Right ventricle myocardium inferior (tissue), 1 donor: ENCODE data around the gene MAGED1. TPM values are rescaled to one million over a fixed set of nuclear protein-coding genes. Genes with fewer than 3 reads are reported as not detected.
"Not testable (repeated sequence)": the region's sequence is repeated elsewhere in the genome, so short reads cannot be mapped to it uniquely, and the experiment has no call there.

Experiments used
- ATAC-seq: fragments of 200-7000 bp; cut with Tn5 transposase; one replicate; pipeline ENCODE4 v1.9.1; 2020; ENCODE audit warnings: mild to moderate bottlenecking, moderate library complexity
- DNase-seq: peaks from one replicate; pipeline ENCODE4 v3.0.0; 2021; ENCODE audit errors: missing footprints
- intact Hi-C: fragments of 100-400 bp; cut with DNase I; formaldehyde crosslinking; loops from one replicate; pipeline ENCODE4 v1.11.0; 2022
- total RNA-seq: library from RNA; stranded (reverse); fragmentation: NEBNext Ultra II Directional; extraction: Animal tissue kit (Norgen Biotek cat#: 25700); gene quantifications from one replicate; pipeline ENCODE4 v1.2.1, GENCODE V29; 2021
- donor health status: DM: no; HTN: yes; CAD: no; lungs with severe emphysema.

Gene MAGED1
- total RNA-seq, 1 donor from 2014 or later: 56.4 TPM

DNA sequence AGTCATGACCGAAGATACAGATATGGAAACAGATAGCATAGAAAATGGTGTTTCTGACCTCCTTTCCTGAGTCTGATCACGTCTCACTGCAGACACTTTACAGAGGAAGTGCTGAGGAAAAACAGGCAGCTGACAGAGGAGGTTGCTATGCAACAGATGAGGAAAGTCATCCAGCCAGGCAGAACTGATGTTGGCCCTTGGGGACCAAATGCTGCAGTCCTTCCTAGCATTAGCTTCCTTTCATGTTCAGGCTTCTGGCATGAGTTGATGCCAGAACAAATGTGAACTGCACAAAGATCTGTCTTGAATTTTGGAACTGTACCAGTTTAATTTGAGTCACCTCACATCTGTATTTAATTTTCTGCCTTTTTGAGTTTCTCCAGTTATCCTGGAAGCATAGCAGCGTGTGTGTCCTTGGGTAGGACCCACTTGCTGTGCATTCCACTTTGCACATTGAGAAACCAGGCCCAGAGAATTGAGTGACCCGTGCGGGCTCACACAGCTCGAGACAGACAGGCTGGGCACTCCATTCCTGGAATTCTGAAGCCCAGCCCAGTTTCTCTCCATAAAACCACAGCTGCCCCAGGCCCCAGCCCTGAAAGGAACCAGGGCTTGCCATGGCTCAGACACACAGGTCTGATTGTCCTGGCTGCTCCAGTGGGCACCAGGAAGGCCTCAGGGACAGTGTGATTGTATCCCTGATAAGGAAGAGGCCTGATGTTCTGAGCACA lies 1.4 kb upstream of the MAGED1 start:
- peak; percentile 63 for ATAC-seq
- intact Hi-C loops: loop anchor here (2.0 kb wide), 1 partner anchor 369 kb away; no protein-coding TSS in a partner anchor

GRCh38 chrX:51893931-51894696 lies 691 bp downstream of the MAGED1 start:
- peak; percentile 4 for ATAC-seq
- no peak for DNase-seq
- intact Hi-C loops: loop anchor here (2.0 kb wide), 1 partner anchor 367 kb away; no protein-coding TSS in a partner anchor

More for the DNA sequence above, 1.4 kb upstream of the MAGED1 start:
- DNase-seq: no peak

- intact Hi-C loops: no loop called here
- no peak for DNase-seq
- ATAC-seq: no peak
Observed at GRCh38 chrX:51894697-51895336, 1.4 kb downstream of the MAGED1 start.

DNA sequence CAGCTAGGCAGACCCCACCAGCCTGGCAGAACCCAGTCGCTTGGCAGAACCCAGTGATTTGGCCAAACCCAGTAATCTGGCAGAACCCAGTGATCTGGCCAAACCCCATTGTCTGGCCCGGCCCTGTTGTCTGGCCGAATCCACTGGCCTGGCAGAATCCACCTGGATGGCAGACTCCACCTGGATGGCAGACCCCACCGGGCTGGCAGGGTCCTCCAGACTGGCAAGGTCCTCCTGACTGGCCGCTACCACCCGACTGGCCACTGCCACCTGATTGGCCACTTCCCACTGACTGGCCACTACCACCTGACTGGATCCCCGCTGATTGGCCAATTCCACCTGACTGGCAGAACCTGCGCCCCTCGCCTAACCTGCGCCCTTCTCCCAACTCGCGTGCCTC lies 3.2 kb downstream of the MAGED1 start:
- ATAC-seq (no peak), DNase-seq (no peak)
- intact Hi-C loops: no loop called here

DNA sequence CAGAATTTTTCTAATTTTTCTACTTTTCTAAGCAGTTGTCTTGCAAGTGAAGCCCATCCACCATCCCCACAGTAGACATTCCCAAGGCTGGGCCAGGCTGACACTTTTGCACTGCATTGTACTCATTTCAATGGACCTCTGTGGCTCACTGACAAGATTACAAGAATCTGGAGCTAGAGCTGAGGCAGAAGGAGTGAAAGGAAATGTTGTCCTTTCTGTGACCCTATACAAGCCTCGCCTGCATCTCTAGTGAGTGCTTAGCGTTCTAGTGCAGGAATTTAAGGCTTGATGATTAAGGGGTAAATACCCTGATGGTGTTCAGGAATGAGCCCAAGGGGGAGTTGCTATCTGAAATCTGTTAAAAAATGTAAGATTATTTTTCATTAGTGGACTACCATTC lies 6.3 kb downstream of the MAGED1 start:
- no peak for ATAC-seq
- DNase-seq: no peak
- intact Hi-C loops: no loop called here

GRCh38 chrX:51902510-51903050 lies 9.2 kb downstream of the MAGED1 start:
- intact Hi-C loops: no loop called here
- no peak for ATAC-seq
- DNase-seq: no peak

GRCh38 chrX:51905152-51905551 lies 11.7 kb downstream of the MAGED1 start:
- ATAC-seq, DNase-seq, intact Hi-C loops: not testable (repeated sequence)

- intact Hi-C loops: no loop called here
- ATAC-seq (no peak), DNase-seq (no peak)
Observed at GRCh38 chrX:51905711-51906110, 12.3 kb downstream of the MAGED1 start.

GRCh38 chrX:51917604-51918003 lies 24.2 kb downstream of the MAGED1 start:
- intact Hi-C loops: no loop called here
- DNase-seq: no peak
- no peak for ATAC-seq

DNA sequence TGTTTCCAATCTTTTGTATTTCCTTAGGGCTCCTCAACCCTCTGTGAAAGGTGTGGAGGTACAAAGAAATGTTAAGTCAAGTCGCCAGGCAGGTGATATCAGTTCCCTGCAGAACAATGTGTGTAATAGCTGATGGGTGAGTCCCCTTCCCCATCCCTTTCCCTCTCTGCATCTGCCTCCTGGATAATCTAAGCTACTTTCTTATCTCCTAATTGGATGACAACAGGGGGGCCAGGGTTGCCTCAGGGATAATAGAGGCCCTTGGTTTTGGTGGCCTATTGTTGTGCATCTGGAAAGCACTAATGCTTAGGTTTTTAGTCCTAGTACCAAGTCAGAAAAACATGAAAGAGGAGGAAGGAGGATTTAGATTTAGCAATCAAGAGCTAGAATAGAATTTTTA lies 29.1 kb downstream of the MAGED1 start:
- no peak for DNase-seq
- ATAC-seq: no peak
- intact Hi-C loops: no loop called here

DNA sequence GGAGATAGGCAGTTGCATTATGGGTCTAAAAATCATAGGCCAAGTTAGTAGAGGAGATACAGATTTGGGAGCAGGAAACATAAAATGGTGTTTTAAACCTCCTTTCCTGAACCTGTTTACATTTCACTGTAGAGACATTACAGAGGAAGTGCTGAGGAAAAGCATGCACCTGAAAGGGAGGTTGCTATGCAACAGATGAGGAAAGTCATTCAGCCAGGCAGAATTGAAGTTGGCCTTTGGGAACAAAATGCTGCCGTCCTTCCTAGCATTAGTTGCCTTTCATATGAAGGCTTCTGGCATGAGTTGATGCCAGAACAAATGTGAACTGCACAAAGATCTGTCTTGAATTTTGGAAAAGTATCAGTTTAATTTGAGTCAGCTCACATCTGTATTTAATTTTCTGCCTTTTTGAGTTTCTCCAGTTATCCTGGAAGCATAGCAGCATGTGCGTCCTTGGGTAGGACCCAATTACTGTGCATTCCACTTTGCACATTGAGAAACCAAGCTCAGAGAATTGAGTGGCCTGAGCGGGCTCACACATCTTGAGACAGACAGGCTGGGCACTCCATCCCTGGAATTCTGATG lies 38.2 kb downstream of the MAGED1 start:
- intact Hi-C loops: no loop called here
- DNase-seq: no peak
- no peak for ATAC-seq

Other genes with a start within 250 kb of the MAGED1 start
- not detected for gene CENPVL2, start 210.8 kb upstream of the MAGED1 start, total RNA-seq
- gene CENPVL1, start 183.1 kb upstream of the MAGED1 start, total RNA-seq: not detected
- gene GSPT2, start 150.2 kb upstream of the MAGED1 start, total RNA-seq: 8.6 TPM
- 2.7 TPM for gene MAGED4B, start 175.6 kb downstream of the MAGED1 start, total RNA-seq